Activated CD8-positive, alpha-beta memory T cell treated with anti-CD3 and anti-CD28 coated beads, Interleukin-2, amount 50 U/mL, for 4 hours (primary cell): ENCODE results near the gene FBLN2.

Experiments used
- DNase-seq: peaks from one replicate; pipeline ENCODE4 v3.0.0-alpha.2; 2020

The FBLN2 gene

DNA sequence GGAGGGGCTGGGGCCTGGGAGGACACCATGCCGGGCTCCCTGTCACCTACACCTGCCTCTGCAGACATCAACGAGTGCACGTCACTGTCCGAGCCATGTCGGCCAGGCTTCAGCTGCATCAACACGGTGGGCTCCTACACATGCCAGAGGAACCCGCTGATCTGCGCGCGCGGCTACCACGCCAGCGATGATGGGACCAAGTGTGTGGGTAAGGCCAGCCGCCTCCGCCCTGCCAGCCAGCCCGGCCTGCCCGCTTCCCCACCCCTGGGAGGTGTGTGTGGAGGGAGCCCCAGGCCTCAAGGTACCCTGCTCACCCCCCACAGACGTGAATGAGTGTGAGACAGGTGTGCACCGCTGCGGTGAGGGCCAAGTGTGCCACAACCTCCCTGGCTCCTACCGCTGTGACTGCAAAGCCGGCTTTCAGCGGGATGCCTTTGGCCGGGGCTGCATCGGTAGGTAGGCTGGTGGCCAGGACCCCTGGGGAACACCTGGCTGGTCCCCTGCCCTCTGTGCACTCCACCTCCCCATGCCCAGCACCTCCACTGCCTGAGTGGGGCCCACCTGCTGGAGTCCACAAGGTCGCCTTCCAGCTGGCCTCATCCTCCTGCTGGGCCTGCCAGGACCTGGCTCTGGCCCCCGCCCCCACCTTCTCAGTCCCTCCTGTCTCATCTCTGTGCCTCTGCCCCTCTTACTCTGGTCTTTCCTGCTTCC, 80.1 kb downstream of the FBLN2 start:
- no peak for DNase-seq

DNA sequence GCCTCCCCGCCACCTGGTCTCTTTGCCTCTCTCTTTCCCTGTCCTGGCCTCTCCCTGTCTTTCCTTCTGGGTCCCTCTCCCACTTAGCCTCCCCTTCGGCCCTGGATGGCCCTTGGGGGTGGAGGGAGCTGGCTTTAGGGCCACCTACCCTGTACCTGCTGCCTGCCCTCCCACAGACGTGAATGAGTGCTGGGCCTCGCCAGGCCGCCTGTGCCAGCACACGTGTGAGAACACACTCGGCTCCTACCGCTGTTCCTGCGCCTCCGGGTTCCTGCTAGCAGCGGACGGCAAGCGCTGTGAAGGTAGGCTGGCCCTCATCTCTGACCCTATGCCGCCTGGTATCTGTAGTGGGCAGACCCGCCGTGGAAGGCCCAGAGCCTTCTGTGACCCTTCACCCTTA, 80.7 kb downstream of the FBLN2 start:
- no peak for DNase-seq

DNA sequence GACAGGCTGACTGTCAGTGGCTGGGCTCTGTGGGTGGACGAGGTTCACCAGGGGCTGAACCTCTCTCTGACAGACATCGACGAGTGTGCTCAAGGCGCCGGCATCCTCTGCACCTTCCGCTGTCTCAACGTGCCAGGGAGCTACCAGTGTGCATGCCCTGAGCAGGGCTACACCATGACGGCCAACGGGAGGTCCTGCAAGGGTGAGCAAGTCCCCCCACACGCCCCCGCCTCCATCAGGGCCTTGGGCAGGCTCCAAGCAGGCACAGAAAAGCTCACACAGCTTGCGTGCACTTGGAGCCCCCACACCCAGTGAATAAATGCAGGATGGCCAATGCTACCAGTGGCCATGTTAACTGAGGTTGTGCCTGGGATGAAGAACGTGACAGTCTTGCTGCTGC, 82.3 kb downstream of the FBLN2 start:
- no peak for DNase-seq

DNA sequence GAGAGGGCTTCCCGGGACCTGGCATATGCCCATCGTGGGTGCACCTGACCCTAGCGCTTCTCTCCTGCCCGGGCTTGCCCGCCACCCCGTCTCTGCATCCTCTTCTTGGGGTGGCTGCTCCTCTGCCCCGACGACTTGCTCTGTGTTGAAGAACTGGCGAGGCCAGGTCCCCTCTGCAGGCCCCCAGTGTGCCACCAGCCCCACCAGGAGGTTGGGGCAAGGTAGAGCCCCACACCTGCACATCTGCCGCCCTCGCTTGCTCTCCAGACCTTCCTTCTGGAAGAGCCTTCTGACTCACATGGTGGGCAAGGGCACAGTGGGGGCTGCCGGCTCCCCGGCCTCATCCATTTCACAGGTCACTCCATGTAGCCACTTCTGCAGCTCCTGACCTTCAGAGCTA, 84.3 kb downstream of the FBLN2 start:
- DNase-seq, result no peak

DNA sequence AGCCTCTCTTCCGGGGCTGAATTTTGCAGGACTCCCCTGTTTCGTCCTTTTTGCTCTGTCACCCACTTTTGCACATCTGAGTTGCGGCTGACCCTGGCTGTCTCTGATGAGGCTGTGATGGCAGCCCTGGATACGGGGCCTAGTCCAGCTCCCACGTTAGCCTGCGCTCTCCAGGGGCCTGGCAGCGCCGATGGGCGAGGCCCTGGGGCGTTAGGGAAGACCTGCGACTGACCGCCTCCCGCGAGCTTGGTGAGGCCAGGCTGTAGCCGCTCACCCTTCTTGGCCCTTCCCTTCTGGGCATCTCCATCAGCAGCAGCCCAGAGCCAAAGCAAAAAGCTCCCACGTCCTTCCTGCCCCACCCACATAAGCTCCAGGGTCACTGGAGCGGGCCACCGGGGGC, 85.2 kb downstream of the FBLN2 start:
- DNase-seq, result no peak

DNA sequence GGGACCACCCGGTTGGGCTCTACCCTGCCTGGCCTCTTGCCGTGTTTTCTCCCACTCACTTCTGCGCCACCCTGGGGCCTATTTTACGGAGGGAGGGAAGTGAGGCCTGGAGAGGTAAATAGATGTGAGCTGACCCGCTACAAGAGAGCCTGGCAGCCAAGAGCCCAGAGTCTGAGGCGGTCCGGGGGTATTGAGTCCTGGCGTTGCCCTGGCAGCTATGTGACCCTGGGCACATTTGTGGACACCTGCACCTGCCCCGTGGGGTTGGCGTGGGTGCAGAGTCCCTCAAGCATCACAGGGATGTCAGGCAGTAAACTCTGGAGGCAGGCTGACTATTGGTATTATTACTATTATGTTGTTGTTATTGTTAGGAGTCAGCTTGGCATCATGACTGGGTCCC, 85.7 kb downstream of the FBLN2 start:
- DNase-seq, result no peak

DNA sequence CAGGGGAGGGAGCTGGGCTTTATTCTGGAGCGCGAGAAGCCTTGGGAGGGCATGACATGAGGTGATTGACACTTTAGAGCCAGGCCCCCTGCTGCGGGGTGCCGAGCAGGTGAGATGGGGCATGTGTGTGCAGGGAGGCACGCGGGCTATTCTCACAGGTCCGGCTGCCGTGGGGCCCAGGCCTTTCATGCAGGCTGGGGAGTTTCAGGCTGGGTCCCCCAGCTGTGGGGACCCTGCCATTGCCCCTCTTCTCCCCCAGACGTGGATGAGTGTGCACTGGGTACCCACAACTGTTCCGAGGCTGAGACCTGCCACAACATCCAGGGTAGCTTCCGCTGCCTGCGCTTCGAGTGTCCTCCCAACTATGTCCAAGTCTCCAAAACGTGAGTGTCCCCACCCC, 87.3 kb downstream of the FBLN2 start:
- no peak for DNase-seq

DNA sequence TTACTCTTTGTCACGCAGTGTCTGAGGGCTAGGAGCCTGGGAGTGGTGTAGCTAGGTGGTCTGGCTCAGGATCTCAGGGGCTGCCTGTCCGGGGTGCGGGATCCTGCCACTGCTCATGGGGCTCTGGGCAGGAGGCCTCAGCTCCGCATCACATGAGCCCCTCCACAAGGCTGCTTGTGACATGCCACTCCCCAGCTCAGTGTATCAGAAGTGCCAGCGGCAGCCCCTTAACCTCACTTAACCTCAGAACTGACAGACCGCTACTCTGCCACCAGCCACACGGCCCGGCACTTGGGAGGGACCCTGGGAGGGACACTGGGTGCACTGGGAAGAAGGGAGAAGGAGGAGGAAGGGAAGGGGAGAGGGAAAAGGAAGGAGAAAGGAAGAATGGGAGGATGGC, 87.9 kb downstream of the FBLN2 start:
- DNase-seq, result no peak

DNA sequence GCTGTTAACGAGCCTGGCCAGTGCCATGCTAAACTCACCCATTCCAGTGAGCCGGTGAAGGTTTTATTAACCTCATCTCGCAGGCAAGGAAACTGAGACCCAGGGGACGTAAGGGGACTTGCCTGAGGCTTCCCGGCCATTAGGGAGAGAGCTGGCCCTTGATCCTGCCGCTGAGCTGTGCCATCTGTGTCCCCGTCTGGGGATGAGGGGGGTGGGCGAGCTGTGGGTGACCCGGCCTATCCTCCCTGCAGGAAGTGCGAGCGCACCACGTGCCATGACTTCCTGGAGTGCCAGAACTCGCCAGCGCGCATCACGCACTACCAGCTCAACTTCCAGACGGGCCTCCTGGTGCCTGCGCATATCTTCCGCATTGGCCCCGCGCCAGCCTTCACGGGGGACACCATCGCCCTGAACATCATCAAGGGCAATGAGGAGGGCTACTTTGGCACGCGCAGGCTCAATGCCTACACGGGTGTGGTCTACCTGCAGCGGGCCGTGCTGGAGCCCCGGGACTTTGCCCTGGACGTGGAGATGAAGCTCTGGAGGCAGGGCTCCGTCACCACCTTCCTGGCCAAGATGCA, 88.5 kb downstream of the FBLN2 start:
- DNase-seq, result no peak

DNA sequence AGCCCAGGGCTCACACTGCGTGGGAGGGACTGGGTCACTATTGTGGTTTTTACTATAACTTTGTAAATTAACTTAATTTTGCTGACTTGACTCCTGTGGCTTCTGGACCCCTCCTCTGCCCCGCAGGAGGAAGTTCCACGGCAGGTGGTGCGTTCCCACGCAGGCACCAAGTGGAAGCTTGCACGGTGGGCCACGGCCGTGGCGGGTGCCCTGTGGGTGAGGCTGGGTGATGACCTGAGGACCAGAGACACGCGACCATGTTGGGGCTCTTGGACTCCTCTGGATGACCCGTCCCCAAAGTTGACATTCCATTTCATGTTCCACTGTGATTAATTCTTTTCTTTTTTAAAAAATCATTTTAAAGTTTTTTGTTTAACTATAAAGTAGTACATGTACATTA, 89.0 kb downstream of the FBLN2 start:
- DNase-seq, result no peak

DNA sequence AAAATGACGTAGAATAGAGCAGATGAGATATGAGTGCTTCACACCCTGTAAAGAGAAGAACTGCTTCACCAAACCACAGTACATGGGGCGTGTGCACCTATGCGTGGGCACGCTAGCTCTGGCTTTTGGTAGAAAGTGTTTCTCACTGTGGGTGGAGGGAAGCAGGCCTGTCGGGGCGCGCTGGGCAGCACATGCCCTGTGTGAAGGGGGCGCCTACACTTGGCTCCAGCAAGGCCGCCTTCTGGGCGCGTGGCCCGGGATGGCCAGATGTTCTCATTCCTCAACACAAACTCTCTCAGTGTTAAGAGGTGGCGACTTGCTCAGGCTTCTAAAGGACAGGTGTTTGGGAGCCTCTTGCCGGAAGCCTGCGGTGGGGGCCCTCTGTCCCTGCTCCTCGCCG, 90.0 kb downstream of the FBLN2 start:
- no peak for DNase-seq

DNA sequence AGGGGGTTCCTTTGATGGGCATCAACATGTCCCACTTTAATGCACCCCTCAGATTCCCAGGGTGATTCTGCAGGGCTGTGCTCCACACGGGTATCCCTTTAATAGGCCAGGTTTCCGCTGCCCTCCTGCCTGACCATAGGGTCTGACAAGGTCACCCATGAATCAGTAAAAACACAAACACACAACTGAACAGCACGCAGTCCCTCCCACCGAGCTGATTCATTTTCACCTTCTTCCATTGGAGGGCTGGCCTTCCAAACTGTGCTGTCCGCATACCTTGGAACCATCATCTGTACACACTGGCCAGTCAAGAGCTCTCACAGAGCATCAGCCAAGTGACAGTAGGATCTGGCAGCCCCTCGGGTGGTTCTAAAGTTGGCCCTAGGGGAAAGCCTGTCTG, 93.7 kb downstream of the FBLN2 start:
- no peak for DNase-seq

DNA sequence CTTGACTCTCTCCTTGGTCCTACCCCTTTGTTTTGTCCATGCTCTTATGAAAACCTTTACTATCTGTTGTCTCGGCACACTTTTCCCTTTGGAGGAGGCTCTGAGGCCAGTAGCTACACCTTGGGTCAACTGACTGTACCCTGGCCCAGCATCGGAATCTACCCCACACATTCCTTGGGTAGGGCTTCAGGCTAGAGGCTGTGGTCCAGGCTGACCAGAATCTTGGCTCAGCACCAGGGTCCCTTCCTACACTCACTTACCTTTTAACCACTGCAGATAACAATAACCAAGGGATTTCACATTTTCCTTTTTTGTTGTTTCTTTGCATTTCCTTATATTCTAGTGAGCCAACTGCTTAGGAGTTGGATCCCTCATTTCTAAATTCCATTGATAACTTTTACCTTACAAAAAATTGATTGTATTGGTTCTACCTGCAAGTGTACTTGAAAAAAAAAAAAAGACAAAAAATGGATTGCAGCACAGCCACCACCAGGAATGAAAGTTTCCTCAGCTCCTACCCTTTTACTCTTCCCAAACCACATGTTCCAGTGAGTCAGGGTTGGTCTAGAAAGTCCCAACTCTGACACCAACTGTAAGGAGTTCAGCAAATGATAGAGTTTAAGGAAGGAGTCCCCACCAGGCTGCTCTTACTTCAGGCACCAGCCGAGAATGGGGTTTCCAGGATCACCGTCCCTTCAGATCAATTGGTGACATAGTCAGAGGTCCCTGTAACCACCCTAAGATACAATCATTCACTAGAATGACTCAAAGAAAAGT, 95.6 kb downstream of the FBLN2 start:
- DNase-seq, result no peak

DNA sequence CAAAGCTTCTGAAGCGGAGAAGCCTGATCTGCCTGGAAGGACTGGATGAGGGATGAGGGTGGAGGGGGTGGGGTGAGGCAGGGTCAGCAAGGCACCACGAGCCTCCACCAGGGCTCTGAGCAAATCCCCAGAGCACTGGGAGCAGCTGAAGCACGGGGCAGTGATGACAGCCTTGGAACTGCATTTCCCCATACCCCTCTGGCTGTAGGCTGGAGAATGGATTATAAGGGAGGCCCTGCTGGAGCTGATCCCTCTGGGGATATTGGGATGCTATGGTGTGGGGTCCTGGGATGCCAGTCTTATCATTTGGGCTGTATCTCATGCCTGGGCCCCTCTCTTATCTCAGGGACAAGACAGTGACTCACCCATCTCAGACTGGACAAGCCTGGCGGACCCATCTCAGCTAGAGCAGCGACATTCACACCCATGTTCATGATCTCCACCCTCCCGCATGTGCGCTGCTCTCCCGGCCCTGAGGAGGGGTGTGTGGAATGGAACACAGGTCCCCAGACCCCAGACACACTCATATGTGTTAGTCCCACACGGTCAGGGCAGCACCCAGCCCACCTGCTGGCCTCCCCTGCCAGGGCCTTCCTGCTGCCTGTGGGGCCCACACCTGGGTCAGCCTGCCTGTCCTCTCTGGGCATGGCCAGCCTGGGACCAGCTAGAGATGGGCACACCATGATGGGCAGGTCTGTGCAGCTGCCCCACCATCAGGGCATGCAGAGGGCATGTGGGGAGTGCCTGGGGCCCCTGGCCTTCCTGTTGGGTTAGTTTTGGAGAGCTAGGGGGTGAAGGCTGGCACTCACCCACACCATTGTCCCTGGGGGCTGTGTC, 97.1 kb downstream of the FBLN2 start:
- no peak for DNase-seq

DNA sequence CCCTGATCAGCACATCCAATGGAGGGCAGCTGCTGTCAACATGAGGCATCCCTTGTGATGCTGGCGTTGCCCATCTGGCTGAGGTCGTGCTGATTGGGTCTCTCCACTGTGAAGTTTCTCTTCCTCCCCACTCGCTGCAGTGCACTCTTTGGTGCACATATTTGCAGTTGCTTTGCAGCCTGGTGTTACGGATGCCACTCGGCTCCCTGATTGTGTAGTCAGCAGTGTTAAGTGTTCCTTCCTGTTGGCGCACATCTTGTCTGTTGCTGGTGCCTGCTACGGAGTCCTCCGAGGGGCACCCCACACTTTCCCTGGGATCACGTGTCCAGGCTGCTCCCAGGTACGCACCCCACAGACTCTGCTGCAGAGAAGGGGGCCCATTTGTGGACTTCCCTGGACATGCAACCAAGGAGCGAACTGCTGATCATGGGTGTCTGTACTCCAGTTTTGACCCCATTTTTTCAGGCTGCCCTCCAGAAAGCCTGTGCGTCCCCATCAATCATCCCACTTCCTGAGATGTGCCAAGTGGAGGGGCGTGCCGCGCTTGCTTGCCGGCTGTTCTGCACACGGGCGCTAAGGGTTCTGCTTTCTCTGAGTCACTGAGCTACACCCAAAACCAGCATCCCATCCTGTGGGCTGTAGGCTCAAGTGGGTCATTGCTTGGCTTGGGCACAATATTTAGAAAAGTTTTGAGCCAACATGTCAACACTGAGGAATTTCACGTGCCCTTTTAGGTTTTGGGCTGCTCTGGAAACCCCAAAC, 98.6 kb downstream of the FBLN2 start:
- DNase-seq, result no peak

DNA sequence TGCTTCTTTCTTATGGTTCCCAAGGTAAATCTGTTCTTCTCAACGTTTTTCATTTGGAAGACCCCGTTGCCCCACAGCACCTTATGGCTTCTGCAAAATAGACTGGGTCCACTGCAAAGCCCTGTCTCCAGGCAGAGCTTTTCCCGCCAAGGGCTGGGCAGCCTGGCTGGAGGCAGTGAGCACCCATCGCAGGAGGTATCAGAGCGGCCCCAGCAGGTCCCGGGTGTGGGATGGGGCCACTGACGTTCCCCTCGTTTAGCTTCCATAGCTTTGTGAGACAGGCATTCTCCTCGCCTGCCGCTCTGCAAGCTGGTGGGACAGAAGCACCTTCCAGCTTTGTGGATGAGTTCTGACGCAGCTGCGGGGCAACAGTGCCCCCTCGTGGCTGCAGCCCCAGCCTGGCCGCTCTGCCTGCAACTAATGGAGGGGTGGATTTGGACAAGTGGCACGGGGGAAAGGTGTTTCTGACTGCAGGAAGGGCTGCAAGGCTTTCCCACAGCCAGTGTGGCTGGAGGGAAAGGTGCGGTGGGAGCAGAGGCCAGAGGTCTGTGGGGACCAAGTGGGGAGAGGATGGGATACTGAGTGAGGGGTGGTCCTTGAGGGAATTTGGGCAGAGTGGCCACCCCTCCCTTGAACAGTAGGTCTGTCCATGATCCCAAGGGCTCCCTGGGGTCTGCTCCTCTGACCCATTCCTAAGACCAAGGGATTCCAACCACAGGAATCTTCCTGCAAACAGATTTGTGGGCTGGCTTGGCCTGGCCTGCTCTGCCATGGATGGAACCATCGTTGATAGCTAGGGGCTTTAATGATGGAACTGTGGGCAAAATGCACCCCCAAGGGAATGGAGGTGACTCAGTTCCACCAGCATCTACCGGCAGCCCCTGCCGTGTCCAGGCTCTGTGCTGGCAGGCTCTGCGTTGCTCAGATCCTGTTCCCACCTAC, 99.4 kb downstream of the FBLN2 start:
- DNase-seq, result peak; percentile 79

DNA sequence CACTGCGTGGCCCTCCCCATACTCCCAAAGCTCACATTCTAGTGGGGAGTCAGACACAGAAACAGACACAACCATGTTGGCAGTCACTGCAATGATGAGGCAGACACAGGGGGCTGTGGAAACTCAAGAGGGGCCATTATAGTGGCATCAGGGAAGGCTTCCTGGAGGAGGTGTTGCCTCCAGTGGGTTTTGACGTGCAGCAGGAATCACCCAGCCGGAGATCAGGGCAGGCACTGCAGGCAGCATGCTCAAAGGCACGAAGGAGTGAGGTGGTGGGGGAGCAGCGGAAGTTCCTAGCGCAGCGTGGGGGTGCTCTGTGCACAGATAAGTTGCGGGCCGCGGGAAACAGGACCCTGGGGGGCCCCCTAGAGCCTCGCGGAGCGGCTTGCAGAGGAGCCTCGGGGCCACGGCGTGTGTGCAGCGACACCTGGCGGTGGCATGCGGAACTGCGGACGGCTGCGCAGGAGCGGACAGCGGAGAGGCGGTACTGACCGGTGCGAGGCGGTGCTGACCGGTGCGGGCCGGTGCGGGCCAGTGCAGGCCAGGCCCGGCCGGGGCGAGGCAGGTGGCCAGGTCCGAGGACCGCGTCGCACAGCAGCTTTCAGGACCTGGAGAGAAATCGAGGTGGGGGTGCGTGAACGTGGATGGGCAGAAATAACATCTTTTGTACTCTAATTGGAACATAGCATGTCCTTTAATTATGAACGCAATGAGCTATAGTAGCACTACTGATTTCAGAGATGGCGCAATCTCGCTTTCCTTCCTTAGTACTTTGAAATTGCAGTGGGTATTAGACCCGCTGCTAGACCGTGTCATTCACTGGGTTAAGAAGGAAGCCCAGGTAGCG, 101.5 kb downstream of the FBLN2 start:
- DNase-seq, result peak; percentile 79

DNA sequence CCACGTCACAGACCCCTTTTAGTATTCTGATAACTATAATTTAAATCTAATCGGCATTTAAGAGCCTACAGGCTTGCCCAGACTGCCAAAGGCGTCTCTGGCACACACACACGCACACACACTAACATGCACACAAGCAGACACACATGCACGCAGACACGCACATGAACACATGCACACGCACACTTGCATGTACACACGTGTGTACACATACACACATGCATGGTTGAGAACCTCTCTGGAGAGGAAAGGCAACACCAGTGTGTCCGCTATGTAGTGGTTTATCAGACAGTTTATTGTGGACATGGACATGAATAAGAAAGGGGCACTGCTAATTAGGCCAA, 102.1 kb downstream of the FBLN2 start:
- no peak for DNase-seq

DNA sequence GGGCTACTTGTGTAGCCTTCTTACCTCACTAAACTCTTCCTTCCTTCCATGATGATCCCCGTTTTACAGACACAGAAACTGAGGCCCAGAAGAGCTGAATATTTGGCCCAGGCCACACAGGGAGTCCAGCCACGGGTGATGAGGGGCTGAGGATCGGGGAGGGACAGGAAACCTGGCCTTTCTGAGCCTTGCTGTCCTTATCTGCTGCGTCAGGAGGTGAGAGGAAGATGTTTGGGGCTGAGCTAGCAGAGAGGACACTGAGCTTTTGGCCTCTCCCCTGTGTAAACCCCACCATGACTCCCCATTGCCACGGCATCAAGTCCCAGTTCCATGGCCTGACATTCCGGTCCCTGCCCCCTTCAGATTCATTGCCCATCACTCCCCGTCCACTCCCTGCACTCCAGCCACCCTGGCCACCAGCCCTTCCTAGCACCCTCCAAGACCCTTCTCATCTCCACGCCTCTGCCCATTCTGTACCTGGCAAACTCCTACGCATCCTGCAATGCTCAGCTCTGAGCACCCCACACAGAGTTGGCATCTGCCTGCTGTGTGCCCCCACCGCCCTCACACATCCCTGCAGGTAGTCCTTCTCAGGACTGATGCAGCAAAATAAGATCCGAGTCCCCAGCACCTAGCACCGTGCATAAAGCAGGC, 103.0 kb downstream of the FBLN2 start:
- DNase-seq, result no peak

DNA sequence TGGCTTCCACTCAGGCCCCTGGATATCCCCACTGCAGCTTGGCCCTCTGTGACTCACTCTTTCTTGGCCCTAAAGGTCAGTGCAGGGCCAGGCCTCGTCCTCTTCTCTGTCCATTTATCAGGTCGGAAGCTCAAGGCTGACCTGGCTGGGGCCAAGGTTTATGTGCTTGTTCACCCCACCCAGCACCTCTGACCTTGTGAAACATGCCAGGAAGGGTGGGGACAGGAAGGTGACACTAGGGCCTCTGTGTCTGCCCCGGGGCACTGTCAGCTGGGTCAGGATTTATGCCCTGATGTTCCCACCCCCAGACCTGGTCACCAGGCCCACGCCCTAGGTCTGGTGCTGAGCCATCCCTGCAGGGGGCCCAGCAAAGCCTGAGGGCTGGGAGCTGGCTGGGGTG, 103.8 kb downstream of the FBLN2 start:
- no peak for DNase-seq
